Stimulated activated CD8-positive, alpha-beta memory T cell treated with anti-CD3 and anti-CD28 coated beads, Interleukin-2, amount 100 ng/mL, for 1 hour (primary cell): ENCODE data around the gene GRAMD1B.

Experiments used
- DNase-seq, 2 donors: peaks; one replicate each; pipeline ENCODE4 v3.0.0-alpha.2; 2020; ENCODE audit warnings: low read depth in 2 of 2

The GRAMD1B gene

GRCh38 chr11:123475469-123475868 lies 45.4 kb downstream of the GRAMD1B start:
- DNase-seq = no peak

GRCh38 chr11:123477205-123477907 lies 47.3 kb downstream of the GRAMD1B start:
- DNase-seq = no peak

- no peak for DNase-seq
Measured at GRCh38 chr11:123478352-123478987, 48.4 kb downstream of the GRAMD1B start.

- no peak for DNase-seq
Measured at GRCh38 chr11:123479048-123479837, 49.2 kb downstream of the GRAMD1B start.

GRCh38 chr11:123480290-123480815 lies 50.3 kb downstream of the GRAMD1B start:
- DNase-seq = no peak

GRCh38 chr11:123480882-123481281 lies 50.8 kb downstream of the GRAMD1B start:
- DNase-seq = no peak

GRCh38 chr11:123481640-123482039 lies 51.6 kb downstream of the GRAMD1B start:
- DNase-seq = no peak

GRCh38 chr11:123482218-123482617 lies 52.1 kb downstream of the GRAMD1B start:
- DNase-seq = no peak

- no peak for DNase-seq
Measured at GRCh38 chr11:123483058-123483457, 53.0 kb downstream of the GRAMD1B start.

GRCh38 chr11:123483466-123483865 lies 53.4 kb downstream of the GRAMD1B start:
- no peak for DNase-seq

GRCh38 chr11:123484448-123484847 lies 54.4 kb downstream of the GRAMD1B start:
- DNase-seq = no peak

- DNase-seq = no peak
Measured at GRCh38 chr11:123487157-123487744, 57.2 kb downstream of the GRAMD1B start.

- DNase-seq = no peak
Measured at GRCh38 chr11:123490527-123490926, 60.5 kb downstream of the GRAMD1B start.

- no peak for DNase-seq
Measured at GRCh38 chr11:123491241-123491640, 61.2 kb downstream of the GRAMD1B start.

- no peak for DNase-seq
Measured at GRCh38 chr11:123493349-123494063, 63.4 kb downstream of the GRAMD1B start.

GRCh38 chr11:123494195-123495050 lies 64.4 kb downstream of the GRAMD1B start:
- DNase-seq = no peak

- DNase-seq = no peak
Measured at GRCh38 chr11:123504401-123504800, 74.3 kb downstream of the GRAMD1B start.

GRCh38 chr11:123505546-123506299 lies 75.7 kb downstream of the GRAMD1B start:
- DNase-seq = no peak

- no peak for DNase-seq
Measured at GRCh38 chr11:123507043-123507442, 77.0 kb downstream of the GRAMD1B start.
